ENCODE data around the gene KDM4B. TPM values are rescaled to one million over a fixed set of nuclear protein-coding genes. Genes with fewer than 3 reads are reported as not detected.
"Not testable (repeated sequence)": the region's sequence is repeated elsewhere in the genome, so short reads cannot be mapped to it uniquely, and the experiment has no call there.

The KDM4B gene
- total RNA-seq, 1 donor from 2014 or later, result 20.9 TPM

DNA sequence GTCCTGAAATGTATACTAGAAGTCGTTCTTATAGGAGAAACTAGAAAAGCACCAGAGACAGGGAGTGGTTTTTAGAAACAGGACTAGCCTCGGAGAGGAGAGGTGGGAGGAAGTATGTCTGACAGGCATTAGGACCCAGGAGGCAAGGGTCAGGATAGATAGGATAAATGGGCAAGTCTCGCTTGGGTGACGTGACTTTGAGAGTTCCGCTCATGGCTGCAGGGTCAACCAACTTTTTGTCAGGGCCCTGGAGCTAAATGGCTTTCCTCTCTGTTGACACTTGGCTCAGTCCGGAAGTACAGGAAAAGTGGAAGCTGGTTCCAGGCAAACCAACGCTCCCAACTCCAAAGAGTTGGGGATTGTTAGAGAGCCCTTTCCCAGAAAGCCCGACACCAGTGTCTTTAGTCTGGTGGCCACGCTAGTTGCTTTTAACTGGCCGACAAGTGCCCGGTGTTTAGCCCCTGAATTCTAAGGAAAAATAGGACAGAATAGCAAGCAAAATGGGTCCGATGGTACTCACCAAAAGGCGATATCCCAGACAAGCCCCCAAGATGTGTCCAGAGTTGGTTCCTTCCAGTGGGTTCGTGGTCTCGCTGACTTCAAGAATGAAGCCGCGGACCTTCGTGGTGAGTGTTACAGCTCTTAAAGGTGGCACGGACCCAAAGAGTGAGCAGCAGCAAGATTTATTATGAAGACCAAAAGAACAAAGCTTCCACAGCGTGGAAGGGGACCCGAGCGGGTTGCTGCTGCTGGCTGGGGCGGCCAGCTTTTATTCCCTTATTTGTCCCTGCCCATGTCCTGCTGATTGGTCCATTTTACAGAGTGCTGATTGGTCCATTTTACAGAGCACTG lies 196.2 kb downstream of the KDM4B start:
- DNase-seq (ENCODE audit: low spot score), result not testable (repeated sequence)

DNA sequence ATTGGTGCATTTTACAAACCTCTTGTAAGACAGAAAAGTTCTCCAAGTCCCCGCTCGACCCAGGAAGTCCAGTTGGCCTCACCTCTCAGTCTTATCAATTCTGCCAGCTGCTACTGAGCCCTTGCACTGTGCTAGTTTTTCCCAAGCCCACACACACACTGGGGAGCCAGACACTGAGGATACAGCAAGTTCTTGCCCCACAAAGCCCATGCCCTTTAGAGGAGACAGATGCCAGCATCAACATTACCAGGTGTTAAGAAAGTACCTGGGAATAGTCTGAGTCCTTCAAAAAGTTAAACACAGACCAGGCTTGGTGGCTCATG lies 196.7 kb downstream of the KDM4B start:
- DNase-seq (ENCODE audit: low spot score), result no peak

DNA sequence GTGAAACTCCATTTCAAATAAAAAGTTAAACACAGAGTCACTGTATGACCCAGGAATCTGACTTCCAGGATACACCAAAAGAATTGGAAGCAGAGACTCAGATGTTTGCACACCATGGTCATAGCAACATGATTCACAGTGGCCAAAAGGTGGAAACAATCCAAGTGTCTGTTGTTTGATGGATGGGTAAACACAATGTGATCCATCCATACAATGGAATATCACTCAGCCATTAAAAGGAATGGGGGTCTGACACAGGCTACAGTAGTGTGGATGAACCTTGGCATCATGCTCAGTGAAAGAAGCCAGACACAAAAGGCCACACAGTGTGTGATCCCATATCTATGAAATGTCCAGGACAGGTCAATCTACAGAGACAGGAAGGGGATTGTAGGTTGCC lies 197.3 kb downstream of the KDM4B start:
- DNase-seq (ENCODE audit: low spot score), result no peak

DNA sequence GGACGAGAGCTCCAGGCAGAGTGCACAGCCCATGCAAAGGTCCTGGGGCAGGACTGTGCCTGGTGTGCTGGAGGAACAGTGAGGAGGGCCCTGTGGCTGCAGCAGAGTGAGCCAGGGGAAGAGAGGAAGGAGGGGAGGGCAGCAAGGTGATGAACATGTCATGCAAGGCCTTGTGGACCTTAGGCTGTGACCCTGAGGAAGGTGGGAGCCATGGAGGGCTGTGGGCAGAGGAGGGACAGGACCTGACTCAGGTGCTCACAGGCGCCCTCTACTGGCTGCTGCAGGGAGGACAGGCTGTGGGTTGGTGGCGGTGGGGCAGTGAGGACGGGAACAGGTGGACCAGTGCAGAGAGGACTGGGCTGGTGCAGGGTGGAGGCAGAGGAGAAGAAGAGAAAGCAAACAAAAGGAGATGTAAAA lies 201.4 kb downstream of the KDM4B start:
- DNase-seq (ENCODE audit: low spot score), result no peak

DNA sequence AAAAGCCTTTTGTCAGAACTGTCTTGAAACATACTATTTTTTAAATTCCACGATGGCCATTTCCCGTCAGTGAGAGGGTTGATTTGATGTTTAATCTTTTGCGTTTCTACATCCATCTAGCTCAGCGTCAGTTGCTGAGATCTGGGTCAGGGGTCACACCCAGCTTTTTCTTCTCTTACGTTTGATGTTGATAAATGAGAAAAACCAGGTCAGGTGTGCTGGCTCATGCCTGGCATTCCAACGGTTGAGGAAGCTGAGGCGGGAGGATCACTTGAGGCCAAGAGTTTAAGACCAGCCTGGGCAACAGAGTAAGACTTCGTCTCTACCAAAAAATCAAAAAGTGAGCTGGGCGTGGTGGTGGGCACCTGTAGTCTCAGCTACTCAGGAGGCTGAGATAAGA lies 202.8 kb downstream of the KDM4B start:
- peak; percentile 26 for DNase-seq (ENCODE audit: low spot score)

DNA sequence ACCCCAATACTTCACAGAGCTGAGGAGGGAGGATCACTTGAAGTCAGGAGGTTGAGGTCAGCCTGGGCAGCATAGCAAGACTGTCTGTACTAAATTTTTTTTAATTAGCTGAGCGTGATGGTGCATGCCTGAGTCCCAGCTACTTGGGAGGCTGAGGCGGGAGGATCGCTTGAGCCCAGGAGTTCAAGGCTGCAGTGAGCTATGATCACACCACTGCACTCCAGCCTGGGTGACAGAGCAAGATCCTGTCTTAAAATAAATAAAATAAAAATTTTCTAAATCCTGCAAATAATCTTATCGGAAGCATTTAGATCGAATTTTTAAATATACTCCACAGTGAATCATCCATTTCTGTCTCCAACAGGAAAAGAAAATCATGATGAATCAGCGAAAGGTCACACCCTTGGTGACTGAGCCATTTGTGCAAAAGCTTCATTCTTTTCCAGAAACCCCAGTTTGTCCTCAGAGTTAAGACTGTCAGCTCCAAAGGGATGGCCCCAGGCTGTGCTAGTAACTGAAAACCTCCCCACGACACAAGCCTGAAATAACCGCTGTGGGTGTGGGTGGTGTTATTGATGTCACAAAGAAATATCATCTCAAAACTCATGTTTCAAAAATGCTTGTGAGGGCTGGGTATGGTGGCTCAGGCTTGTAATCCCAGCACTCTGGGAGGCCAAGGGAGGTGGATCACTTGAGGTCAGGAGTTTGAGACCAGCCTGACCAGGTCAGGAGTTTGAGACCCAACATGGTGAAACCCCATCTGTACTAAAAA lies 204.1 kb downstream of the KDM4B start:
- DNase-seq (ENCODE audit: low spot score), result peak; percentile 58

DNA sequence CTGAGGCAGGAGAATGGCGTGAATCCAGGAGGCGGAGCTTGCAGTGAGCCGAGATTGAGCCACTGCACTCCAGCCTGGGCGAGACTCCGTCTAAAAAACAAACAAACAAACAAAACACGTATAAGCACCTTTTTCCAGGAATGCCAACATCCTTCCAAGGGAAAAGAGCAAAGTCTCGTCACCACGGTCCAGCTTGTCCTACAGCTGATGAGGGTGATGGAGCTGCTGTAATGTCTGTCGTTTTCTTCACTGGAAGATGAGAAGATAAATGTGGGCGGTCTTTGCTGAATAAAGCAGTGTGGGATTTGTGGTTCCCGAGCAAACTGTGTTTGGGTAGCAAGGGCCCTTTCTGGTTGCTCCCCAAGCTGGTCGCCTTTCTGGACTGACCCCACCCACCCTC lies 205.1 kb downstream of the KDM4B start:
- DNase-seq (ENCODE audit: low spot score), result no peak

DNA sequence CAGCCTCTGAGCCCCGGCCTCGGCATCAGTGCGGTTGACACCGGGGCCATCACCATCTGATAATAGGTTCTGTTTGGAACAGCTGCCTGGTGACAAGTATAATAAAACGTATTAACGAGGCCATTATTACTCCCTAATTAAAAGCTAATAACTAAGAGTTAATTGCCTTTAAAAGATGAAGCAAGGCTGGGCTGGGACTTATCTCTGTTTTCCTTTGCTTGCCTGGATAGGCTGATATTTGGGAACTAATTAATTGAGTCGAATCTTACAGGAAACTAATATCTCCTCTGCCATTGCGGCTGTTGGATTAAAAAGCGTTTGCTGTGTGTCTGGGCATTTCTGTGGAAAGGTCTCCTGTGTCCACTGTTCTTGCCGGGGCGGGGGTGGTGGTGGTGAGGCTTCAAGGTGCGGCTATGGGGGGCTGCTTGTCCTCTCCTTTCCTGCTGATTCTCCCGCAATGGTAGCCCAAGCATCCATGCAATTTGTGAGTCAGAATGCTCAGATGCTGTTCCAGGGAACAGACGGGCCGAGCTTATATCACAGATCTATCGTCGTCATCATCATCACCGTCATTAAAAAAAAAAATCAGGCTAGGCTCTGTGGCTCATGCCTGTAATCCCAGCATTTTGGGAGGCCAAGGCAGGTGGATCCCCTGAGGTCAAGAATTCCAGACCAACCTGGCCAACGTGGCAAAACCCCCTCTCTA lies 209.0 kb downstream of the KDM4B start:
- no peak for DNase-seq (ENCODE audit: low spot score)

DNA sequence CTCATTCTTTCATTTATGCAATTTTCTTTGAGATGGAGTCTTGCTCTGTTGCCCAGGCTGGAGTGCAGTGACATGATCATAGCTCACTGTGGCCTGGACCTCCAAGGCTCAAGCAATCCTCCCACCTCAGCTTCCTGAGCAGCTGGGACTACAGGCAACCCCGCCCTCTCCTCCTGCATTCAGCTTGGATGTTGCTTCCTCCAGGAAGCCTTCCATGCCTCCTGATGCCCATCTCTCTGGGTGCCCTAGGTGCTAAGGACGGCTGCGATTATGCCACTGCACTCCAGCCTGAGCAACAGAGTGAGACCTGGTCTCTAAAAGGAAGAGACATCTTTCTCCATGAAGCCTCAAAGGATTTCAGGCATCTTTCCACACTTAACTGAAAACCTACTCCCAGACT lies 209.9 kb downstream of the KDM4B start:
- DNase-seq (ENCODE audit: low spot score), result no peak

DNA sequence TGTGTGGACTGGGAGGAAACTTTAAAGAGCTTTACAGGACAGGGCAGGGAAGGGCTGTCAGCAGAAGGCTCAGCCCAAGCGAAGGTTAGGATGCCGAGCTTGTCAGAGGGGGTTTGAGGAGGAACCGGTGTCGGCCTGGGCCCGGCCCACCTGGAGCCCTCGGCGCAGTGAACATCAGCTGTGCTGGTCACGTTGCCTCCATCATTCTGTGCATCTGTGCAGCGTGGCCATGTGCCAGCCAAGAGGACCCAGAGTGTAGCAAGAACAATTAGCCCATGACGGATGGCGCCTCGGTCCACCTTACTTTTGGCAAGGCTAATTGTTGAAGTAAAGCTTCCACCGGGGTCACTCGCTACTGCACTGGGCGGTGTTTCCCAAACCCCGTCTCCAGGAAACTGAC lies 210.3 kb downstream of the KDM4B start:
- DNase-seq (ENCODE audit: low spot score), result no peak

DNA sequence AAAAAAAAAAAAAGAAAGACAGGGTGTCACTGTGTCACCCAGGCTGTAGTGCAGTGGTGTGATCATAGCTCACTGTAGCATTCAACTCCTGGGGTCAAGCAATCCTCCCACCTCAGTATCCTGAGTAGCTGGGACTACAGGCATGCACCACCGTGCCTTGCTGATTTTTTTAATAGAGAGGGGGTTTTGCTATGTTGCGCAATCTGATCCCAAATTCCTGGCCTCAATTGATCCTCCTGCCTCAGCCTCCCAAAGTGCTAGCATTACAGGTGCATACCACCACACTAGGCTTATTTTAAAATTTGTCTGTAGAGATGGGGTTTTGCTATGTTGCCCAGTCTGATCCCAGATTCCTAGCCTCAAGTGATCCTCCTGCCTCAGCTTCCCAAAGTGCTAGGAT lies 212.4 kb downstream of the KDM4B start:
- no peak for DNase-seq (ENCODE audit: low spot score)

DNA sequence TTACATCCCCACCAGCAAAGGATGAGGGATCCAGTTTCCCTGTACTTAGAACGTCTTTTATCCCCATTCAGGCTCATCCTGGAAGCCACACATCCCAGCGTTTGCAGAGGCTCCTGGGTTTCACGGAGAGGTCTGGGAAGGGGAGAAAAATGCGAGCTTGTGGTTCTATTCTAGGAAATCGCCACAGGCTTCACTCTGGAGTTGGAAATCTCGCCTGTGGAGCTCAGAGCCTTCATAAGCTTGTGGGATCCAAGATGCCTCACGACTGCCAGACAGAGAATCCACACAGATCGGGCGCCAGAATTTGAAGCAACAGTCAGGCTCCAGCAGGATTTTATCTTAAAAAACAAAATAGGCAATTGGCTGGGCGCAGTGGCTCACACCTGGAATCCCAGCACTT lies 213.8 kb downstream of the KDM4B start:
- peak; percentile 68 for DNase-seq (ENCODE audit: low spot score)

DNA sequence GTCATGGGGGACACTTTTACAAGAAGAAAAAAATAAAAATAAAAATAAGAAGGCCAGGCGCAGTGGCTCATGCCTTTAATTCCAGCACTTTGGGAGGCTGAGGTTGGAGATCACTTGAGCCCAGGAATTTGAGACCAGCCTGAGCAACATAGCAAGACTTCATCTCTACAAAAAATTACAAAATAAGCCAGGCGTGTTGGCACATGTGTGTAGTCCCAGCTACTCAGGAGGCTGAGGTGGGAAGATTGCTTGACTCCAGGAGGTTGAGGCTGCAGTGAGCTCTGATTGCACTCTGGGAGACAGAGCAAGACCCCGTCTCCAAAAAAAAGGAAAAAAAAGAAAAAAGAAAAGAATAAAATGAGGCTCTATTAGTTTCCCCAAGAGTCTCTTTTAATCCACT lies 214.7 kb downstream of the KDM4B start:
- no peak for DNase-seq (ENCODE audit: low spot score)

DNA sequence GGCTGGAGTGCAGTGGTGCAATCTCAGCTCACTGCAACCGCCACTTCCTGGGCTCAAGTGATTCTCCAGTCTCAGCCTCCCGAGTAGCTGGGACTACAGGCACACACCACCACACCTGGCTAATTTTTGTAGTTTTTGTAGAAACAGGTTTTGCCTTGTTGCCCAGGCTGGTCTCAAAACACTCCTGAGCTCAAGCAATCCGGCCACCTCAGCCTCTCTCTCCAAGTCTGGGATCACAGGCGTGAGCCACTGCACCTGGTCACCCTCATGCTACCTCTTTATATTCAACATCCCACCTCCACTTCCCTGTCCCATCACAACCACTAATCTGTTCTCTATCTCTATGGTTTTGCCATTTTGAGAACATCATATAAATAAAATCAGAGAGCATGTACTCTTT lies 216.0 kb downstream of the KDM4B start:
- no peak for DNase-seq (ENCODE audit: low spot score)

DNA sequence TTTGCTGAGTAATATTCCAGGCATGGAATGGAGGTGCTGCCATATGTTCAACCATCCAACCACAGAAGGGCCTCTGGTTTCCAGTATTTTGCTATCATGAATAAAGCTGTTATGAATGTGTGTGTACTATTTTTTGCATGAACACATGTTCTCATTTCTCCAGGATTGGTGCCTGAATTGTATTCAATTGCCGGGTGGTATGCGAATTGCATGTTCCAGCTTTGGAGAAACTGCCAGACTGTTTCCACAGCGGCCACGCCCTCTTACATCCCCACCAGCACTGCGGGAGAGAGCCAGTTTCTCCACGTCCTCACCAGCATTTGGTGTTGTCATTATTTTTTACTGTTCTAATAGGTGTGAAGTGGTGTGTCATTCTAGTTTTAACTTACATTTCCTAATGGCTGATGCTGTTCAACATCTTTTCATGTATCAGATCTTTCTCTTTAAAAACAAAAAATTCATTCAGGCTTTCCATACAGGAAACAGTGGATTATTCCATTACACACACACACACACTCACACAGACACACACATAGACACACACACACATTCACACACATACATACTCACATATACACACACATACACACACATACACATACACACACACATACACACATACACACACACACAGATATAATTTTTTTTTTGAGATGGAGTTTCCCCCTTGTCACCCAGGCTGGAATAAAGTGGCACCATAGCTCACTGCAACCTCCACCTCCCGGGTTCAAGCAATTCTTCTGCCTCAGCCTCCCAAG lies 217.6 kb downstream of the KDM4B start:
- DNase-seq (ENCODE audit: low spot score), result no peak

DNA sequence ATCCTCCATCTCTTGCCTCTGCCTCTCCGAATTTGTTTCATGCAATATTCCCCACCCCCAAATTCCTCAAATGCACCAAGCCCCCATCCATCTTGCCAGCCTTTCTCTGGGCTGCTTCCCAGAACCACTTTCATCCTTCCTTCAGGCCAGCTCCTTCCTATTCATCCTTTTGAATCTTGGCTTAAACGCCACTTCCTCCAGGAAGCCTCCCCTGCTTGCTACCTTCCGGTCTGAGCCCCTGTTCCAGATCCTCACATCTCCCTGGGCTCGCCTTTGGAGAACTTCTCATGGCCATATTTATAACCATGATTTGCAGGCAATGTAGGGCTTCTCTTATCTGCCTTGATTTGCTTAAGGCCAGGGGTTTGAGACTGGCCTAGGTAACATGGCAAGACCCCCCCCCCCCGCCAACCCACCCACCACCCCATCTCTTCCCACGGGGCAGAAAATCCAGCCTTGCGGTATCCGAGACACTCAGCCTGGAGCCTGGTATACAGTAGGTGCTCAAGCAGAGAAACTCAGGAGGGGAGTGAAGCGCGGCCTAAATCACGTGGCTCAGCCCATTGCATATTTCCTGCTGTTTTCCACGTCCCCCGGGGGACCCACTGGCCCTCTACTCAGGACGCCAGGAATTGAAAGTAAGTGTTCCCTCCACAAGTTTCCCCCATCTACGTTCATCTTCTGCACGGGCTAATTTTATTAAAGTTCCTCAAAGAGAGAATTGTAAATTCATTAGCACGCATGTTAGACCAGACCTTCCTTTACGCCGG lies 219.8 kb downstream of the KDM4B start:
- no peak for DNase-seq (ENCODE audit: low spot score)

DNA sequence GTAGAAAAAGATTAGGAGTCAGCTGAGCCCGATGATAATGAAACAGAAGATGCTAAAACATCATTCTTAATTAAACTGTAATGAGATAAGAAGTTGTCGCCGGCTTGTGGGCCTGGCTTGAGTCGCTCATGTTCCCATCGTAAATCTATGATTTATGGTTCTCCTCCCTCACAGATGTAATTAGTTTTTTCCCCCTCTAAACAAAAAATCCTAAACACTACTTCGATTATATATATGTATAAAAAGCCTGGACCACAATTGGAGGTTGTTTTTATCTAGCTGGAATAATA lies 220.3 kb downstream of the KDM4B start:
- DNase-seq (ENCODE audit: low spot score), result no peak

DNA sequence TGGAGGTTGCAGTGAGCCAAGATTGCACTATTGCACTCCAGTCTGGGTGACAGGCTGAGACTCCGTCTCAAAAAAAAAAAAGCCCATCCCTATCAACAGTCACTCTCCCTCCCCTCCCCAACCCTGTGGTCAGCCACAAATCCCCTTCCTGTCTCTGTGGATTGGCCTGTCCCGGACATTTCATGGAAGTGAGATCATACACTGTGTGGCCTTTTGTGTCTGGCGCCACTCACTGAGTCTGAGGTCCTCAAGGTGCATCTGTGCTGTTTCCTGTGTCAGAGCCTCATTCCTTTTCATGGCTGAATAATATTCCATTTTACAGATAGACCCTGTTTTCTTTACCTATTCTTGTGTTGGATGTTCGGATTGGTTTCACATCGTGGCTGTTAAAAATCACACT lies 222.2 kb downstream of the KDM4B start:
- no peak for DNase-seq (ENCODE audit: low spot score)

DNA sequence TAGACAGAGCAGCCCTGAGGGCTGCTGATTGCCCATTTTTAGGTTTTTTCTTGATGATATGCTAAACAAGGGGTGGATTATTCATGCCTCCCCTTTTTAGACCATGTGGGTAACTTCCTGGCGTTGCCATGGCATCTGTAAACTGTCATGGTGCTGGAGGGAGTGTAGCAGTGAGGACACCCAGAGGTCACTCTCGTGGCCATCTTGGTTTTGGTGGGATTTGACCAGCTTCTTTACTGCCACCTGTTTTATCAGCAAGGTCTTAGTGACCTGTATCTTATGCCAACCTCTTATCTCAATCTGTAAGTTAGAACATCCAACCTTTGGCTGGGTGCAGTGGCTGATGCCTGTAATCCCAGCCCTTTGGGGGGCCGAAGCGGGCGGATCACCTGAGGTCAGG lies 223.7 kb downstream of the KDM4B start:
- DNase-seq (ENCODE audit: low spot score), result no peak

DNA sequence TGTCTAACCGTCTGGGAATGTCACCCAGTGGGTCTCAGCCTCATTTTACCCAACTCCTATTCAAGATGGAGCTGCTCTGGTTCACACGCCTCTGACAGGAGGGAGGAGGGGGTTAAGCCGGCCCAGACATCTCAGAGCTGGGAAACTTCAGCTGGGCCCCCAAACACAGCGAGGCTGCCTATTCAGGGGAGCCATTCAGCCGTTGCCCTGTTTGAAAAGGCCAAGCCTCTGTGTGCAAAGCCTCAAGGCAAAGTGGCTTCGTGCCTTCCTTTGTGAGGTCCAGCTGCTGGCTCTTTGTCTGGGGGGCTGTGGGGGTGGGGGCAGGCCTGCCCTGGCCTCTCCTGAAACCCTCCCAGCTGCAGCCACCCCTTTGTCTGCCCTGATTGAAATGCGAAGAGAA lies 224.3 kb downstream of the KDM4B start:
- no peak for DNase-seq (ENCODE audit: low spot score)

DNA sequence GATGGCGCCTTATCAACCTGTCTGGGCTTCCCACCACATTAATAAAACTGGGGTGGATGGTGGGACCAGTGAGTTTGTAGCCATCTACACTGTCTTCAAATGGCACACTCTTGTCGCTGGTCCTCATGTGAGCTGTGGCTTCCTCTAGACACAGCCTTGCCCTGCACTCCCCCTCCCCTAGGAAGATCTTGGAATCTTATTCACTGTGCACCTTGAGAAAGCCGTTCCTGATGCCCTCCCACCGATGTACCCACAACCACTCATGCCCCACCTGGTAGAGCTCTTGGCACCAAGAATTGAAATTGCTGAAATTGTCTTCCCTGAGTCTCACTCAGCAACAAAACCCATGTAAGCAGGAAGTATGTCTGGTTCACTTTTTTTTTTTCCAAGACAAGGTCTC lies 225.7 kb downstream of the KDM4B start:
- no peak for DNase-seq (ENCODE audit: low spot score)

All from umbilical cord (tissue), 2 donors.